Peyer's patch (tissue), 4 donors: Measurements from ENCODE around the gene UBE2C. TPM values are rescaled to one million over a fixed set of nuclear protein-coding genes. Genes with fewer than 3 reads are reported as not detected.
A peak's percentile ranks its signal among the peaks of the same experiment; 100 is the strongest.

Experiments used
- DNase-seq, 3 donors: peaks; one replicate each; pipeline ENCODE4 v3.0.0-alpha.2; 2017 to 2019
- H3K27ac ChIP-seq, 4 donors: fragments of 200-600 bp; sonication (generic); one replicate each; pipeline ENCODE4 v1.5.1; 2016 to 2019
- H3K27me3 ChIP-seq, 2 donors: fragments of 200-600 bp; sonication (generic); one replicate each; pipeline ENCODE4 v1.5.1; 2019
- H3K36me3 ChIP-seq, 3 donors: fragments of 200-600 bp; sonication (generic); one replicate each; pipeline ENCODE4 v1.5.1; 2016 to 2019
- H3K4me1 ChIP-seq, 4 donors: fragments of 200-600 bp; sonication (generic); one replicate each; pipeline ENCODE4 v1.5.1; 2016 to 2019
- H3K4me3 ChIP-seq, 4 donors: fragments of 200-600 bp; sonication (generic); 1 replicate in 3 of 4; 2 replicates in 1 of 4; pipeline ENCODE4 v1.5.1; 2016 to 2019; ENCODE audit warnings: mild to moderate bottlenecking in 1 of 4
- H3K9me3 ChIP-seq, 4 donors: fragments of 200-600 bp; sonication (generic); one replicate each; pipeline ENCODE4 v1.5.1; 2016 to 2019; ENCODE audit warnings: mild to moderate bottlenecking in 1 of 4
- CTCF ChIP-seq, 6 experiments: fragments of 450-650 bp in 4 of 6; fragments of 200-600 bp in 2 of 6; sonication (generic) in 1 of 6; IDR thresholded peaks; one replicate each; pipeline ENCODE4 v1.5.1; 2017 to 2019; ENCODE audit warnings: antibody characterized with exemption in 6 of 6, mild to moderate bottlenecking in 3 of 6, moderate library complexity in 1 of 6
- POLR2A ChIP-seq, 2 donors: fragments of 450-650 bp; IDR thresholded peaks; one replicate each; pipeline ENCODE4 v1.5.1; 2017; ENCODE audit warnings: antibody characterized with exemption in 2 of 2, mild to moderate bottlenecking in 2 of 2, moderate library complexity in 2 of 2
- total RNA-seq, 4 donors: library from RNA; depleted of rRNA; stranded (reverse); fragments of >200 nt; gene quantifications; one replicate each; pipeline ENCODE4 v1.1.0, GENCODE V29; 2016

The UBE2C gene
- total RNA-seq, 4 donors from 2014 or later, result 7.3 to 24.8 (median 9.8) TPM

GRCh38 chr20:45817376-45818194 lies 5.1 kb downstream of the UBE2C start:
- no peak for TF ChIP-seq CTCF (IDR thresholded peaks at IDR 0.05)
- Histone ChIP-seq H3K4me1 (peaks cover 4 to 34% (median 6%) of the 10 kb centered on the region in 4 donors), H3K4me3 (no peak overlapping the region), H3K27me3 (no peaks in the 10 kb centered on the region), H3K36me3 (no peaks in the 10 kb centered on the region), H3K27ac (no peak overlapping the region), H3K9me3 (no peaks in the 10 kb centered on the region)
- DNase-seq, result no peak

- no peak overlapping the region for H3K4me3 ChIP-seq
- TF ChIP-seq POLR2A (IDR thresholded peaks at IDR 0.05) (no peak), CTCF (IDR thresholded peaks at IDR 0.05) (no peak)
Observed at GRCh38 chr20:45818239-45818638, 5.8 kb downstream of the UBE2C start.

GRCh38 chr20:45819466-45819865 lies 7.0 kb downstream of the UBE2C start:
- no peaks in the 10 kb centered on the region for H3K36me3 ChIP-seq
- no peak for DNase-seq
- peaks cover 5 to 42% (median 8%) of the 10 kb centered on the region in 4 donors for H3K4me1 ChIP-seq
- H3K27me3 ChIP-seq, result no peaks in the 10 kb centered on the region
- TF ChIP-seq CTCF (IDR thresholded peaks at IDR 0.05), result no peak
- no peak for TF ChIP-seq POLR2A (IDR thresholded peaks at IDR 0.05)
- no peaks in the 10 kb centered on the region for H3K9me3 ChIP-seq
- no peak overlapping the region for H3K4me3 ChIP-seq
- no peak overlapping the region for H3K27ac ChIP-seq

More at GRCh38 chr20:45818239-45818638, 5.8 kb downstream of the UBE2C start:
- no peak for DNase-seq
- Histone ChIP-seq H3K36me3 (no peaks in the 10 kb centered on the region), H3K27ac (no peak overlapping the region), H3K27me3 (no peaks in the 10 kb centered on the region), H3K4me1 (peaks cover 0 to 34% (median 4%) of the 10 kb centered on the region in 4 donors), H3K9me3 (no peaks in the 10 kb centered on the region)

GRCh38 chr20:45821947-45822346 lies 9.5 kb downstream of the UBE2C start:
- Histone ChIP-seq H3K27ac (peak overlapping the region in 2 of 4 donors; percentile 73 to 74), H3K4me1 (peaks cover 5 to 44% (median 8%) of the 10 kb centered on the region in 4 donors), H3K4me3 (peak overlapping the region in 1 of 4 donors; percentile 51), H3K9me3 (no peaks in the 10 kb centered on the region), H3K36me3 (no peaks in the 10 kb centered on the region), H3K27me3 (no peaks in the 10 kb centered on the region)
- TF ChIP-seq POLR2A (IDR thresholded peaks at IDR 0.05), result no peak
- no peak for TF ChIP-seq CTCF (IDR thresholded peaks at IDR 0.05)
- peak in 1 of 3 donors; percentile 80 for DNase-seq

GRCh38 chr20:45822857-45823256 lies 10.4 kb downstream of the UBE2C start:
- H3K4me1 ChIP-seq, result peaks cover 5 to 44% (median 8%) of the 10 kb centered on the region in 4 donors
- H3K27ac ChIP-seq, result peak overlapping the region in 3 of 4 donors; percentile 10 to 74 (median 73)
- TF ChIP-seq CTCF (IDR thresholded peaks at IDR 0.05), result no peak
- TF ChIP-seq POLR2A (IDR thresholded peaks at IDR 0.05), result no peak
- no peaks in the 10 kb centered on the region for H3K36me3 ChIP-seq
- H3K9me3 ChIP-seq, result no peaks in the 10 kb centered on the region
- H3K4me3 ChIP-seq, result peak overlapping the region in 2 of 4 donors; percentile 10 to 51
- DNase-seq, result peak in 2 of 3 donors; percentile 64 to 78
- H3K27me3 ChIP-seq, result no peaks in the 10 kb centered on the region
